Erythroblast (primary cell): ENCODE measurements around the gene FTO.

Experiments
- GATA1 ChIP-seq: IDR thresholded peaks from 2 replicates; pipeline ENCODE4 v1.6.1; 2011; ENCODE audit warnings: low read depth, mild to moderate bottlenecking, control low read depth, low read length, moderate library complexity
- POLR2A ChIP-seq: IDR thresholded peaks from 2 replicates; pipeline ENCODE4 v1.6.1; 2011; ENCODE audit warnings: mild to moderate bottlenecking, low read length

- TF ChIP-seq POLR2A, result no peak
- no peak for TF ChIP-seq GATA1
These were observed 456.4 kb downstream of the FTO start for GRCh38 chr16:54160252-54160860.
